ENCODE results near the gene PCDHB8.
A peak's percentile ranks its signal among the peaks of the same experiment; 100 is the strongest.
"Not testable (repeated sequence)": the region's sequence is repeated elsewhere in the genome, so short reads cannot be mapped to it uniquely, and the experiment has no call there.

PCDHB8 gene

DNA sequence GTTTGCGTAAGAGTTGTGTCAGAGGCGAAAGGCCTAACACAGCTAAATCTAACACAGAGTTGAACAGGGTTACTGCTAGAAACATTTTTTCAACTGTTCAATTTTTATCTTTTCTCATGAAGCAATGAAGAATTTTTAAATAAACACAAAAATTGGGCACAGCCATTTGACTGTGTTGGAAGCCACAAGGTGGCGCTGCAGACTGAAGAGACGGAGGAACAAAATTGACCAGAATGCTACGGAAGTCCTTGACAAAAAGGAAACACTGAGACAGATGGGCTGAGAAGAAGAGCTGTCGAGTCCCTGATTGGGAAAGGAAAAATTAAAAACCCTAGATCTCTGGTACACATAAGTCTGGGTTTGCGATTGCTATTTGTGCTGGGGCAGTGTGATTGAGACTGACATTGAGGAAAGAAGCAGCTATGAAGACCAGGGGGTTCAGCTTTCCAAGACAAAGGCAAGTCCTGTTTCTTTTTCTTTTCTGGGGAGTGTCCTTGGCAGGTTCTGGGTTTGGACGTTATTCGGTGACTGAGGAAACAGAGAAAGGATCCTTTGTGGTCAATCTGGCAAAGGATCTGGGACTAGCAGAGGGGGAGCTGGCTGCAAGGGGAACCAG lies 9.4 kb downstream of the PCDHB8 start, which contains the start of gene PCDHB9:
PCDHB9 (plus strand) TSS at position 265 of the 616 bp plus-strand sequence; CDS start at position 423, 158 bp downstream.
- H3K4me1 ChIP-seq (ENCODE audit: control insufficient read depth, insufficient read depth, low read depth, low read length), result no peaks in the 10 kb centered on the region
- no peak within 1 kb of the TSS for H2BK5ac ChIP-seq (ENCODE audit: low read depth, low read length, poor library complexity, severe bottlenecking)
- no peak within 1 kb of the TSS for H3K9ac ChIP-seq (ENCODE audit: low read length)
- H3K4ac ChIP-seq (ENCODE audit: low read depth in 1 of 2, low read length in 2 of 2), result no peak within 1 kb of the TSS
- H3K4me2 ChIP-seq (ENCODE audit: low read length, poor library complexity, severe bottlenecking), result no peak within 1 kb of the TSS
- WGBS, result 49% methylated on average over 6 of the region's 9 CpGs
- H3K18ac ChIP-seq (ENCODE audit: low read depth in 1 of 2, low read length in 2 of 2), result no peak within 1 kb of the TSS
- no peak within 1 kb of the TSS for H3K23ac ChIP-seq (ENCODE audit: low read length in 2 of 2)
- H3K27me3 ChIP-seq (ENCODE audit: control insufficient read depth in 1 of 2, insufficient read depth in 1 of 2, low read length in 2 of 2), result no peaks in the 10 kb centered on the region
- no peaks in the 10 kb centered on the region for H3K79me1 ChIP-seq (replicated peaks; ENCODE audit: low read length, poor library complexity, severe bottlenecking)
- H2BK120ac ChIP-seq (ENCODE audit: low read depth, low read length), result no peak within 1 kb of the TSS
- no peaks in the 10 kb centered on the region for H3K36me3 ChIP-seq (ENCODE audit: control insufficient read depth in 1 of 2, insufficient read depth in 2 of 2, low read depth in 1 of 2, low read length in 2 of 2)
- H2AFZ ChIP-seq (ENCODE audit: low read depth, low read length), result no peak within 1 kb of the TSS
- H2AK5ac ChIP-seq (ENCODE audit: low read length, severe bottlenecking), result no peak within 1 kb of the TSS
- H4K8ac ChIP-seq (ENCODE audit: low read length), result no peak within 1 kb of the TSS
- H2BK15ac ChIP-seq (ENCODE audit: low read depth, poor library complexity, severe bottlenecking), result no peak within 1 kb of the TSS
- H4K91ac ChIP-seq (ENCODE audit: low read length), result no peak within 1 kb of the TSS
- no peak within 1 kb of the TSS for H3K14ac ChIP-seq (ENCODE audit: low read length in 2 of 2)
- peaks cover 45% of the 10 kb centered on the region for H3K9me3 ChIP-seq (ENCODE audit: control insufficient read depth, low read length)
- DNase-seq, result peak; percentile 32
- no peak within 1 kb of the TSS for H3K27ac ChIP-seq (ENCODE audit: low read length, poor library complexity, severe bottlenecking)
- H2BK12ac ChIP-seq (ENCODE audit: low read length in 2 of 2), result no peak within 1 kb of the TSS
- peak within 1 kb of the TSS in 1 of 2 experiments; percentile 51 for H3K4me3 ChIP-seq (ENCODE audit: insufficient read depth in 1 of 2, low read depth in 1 of 2, low read length in 2 of 2)

GRCh38 chr5:141188682-141189081 lies 11.1 kb downstream of the PCDHB8 start:
- H3K4me1 ChIP-seq (ENCODE audit: control insufficient read depth, insufficient read depth, low read depth, low read length); DNase-seq; H3K4me3 ChIP-seq (ENCODE audit: insufficient read depth in 1 of 2, low read depth in 1 of 2, low read length in 2 of 2); H2AFZ ChIP-seq (ENCODE audit: low read depth, low read length); H2BK120ac ChIP-seq (ENCODE audit: low read depth, low read length); H4K91ac ChIP-seq (ENCODE audit: low read length); H3K23ac ChIP-seq (ENCODE audit: low read length in 2 of 2); H3K79me1 ChIP-seq (replicated peaks; ENCODE audit: low read length, poor library complexity, severe bottlenecking); H3K36me3 ChIP-seq (ENCODE audit: control insufficient read depth in 1 of 2, insufficient read depth in 2 of 2, low read depth in 1 of 2, low read length in 2 of 2); H2BK15ac ChIP-seq (ENCODE audit: low read depth, poor library complexity, severe bottlenecking); H2AK5ac ChIP-seq (ENCODE audit: low read length, severe bottlenecking); H2BK12ac ChIP-seq (ENCODE audit: low read length in 2 of 2); H3K14ac ChIP-seq (ENCODE audit: low read length in 2 of 2); H3K4me2 ChIP-seq (ENCODE audit: low read length, poor library complexity, severe bottlenecking); H3K27me3 ChIP-seq (ENCODE audit: control insufficient read depth in 1 of 2, insufficient read depth in 1 of 2, low read length in 2 of 2); H3K9ac ChIP-seq (ENCODE audit: low read length); H4K8ac ChIP-seq (ENCODE audit: low read length); H2BK5ac ChIP-seq (ENCODE audit: low read depth, low read length, poor library complexity, severe bottlenecking); H3K18ac ChIP-seq (ENCODE audit: low read depth in 1 of 2, low read length in 2 of 2); H3K27ac ChIP-seq (ENCODE audit: low read length, poor library complexity, severe bottlenecking); H3K4ac ChIP-seq (ENCODE audit: low read depth in 1 of 2, low read length in 2 of 2): not testable (repeated sequence)
- H3K9me3 ChIP-seq (ENCODE audit: control insufficient read depth, low read length), result peaks cover 43% of the 10 kb centered on the region
- WGBS, result 91% methylated on average over 6 of the region's 37 CpGs

GRCh38 chr5:141189131-141189530 lies 11.5 kb downstream of the PCDHB8 start:
- H4K91ac ChIP-seq (ENCODE audit: low read length); H3K27ac ChIP-seq (ENCODE audit: low read length, poor library complexity, severe bottlenecking); H3K23ac ChIP-seq (ENCODE audit: low read length in 2 of 2); H2AK5ac ChIP-seq (ENCODE audit: low read length, severe bottlenecking); H2BK12ac ChIP-seq (ENCODE audit: low read length in 2 of 2); H3K36me3 ChIP-seq (ENCODE audit: control insufficient read depth in 1 of 2, insufficient read depth in 2 of 2, low read depth in 1 of 2, low read length in 2 of 2); H2BK5ac ChIP-seq (ENCODE audit: low read depth, low read length, poor library complexity, severe bottlenecking); H3K27me3 ChIP-seq (ENCODE audit: control insufficient read depth in 1 of 2, insufficient read depth in 1 of 2, low read length in 2 of 2); H3K9ac ChIP-seq (ENCODE audit: low read length); H3K4me2 ChIP-seq (ENCODE audit: low read length, poor library complexity, severe bottlenecking); DNase-seq; H4K8ac ChIP-seq (ENCODE audit: low read length); H3K18ac ChIP-seq (ENCODE audit: low read depth in 1 of 2, low read length in 2 of 2); H3K4me3 ChIP-seq (ENCODE audit: insufficient read depth in 1 of 2, low read depth in 1 of 2, low read length in 2 of 2); H2AFZ ChIP-seq (ENCODE audit: low read depth, low read length); H2BK15ac ChIP-seq (ENCODE audit: low read depth, poor library complexity, severe bottlenecking); H2BK120ac ChIP-seq (ENCODE audit: low read depth, low read length); H3K79me1 ChIP-seq (replicated peaks; ENCODE audit: low read length, poor library complexity, severe bottlenecking); H3K4ac ChIP-seq (ENCODE audit: low read depth in 1 of 2, low read length in 2 of 2); H3K14ac ChIP-seq (ENCODE audit: low read length in 2 of 2); H3K4me1 ChIP-seq (ENCODE audit: control insufficient read depth, insufficient read depth, low read depth, low read length): not testable (repeated sequence)
- 100% methylated on average over 5 of the region's 35 CpGs for WGBS
- H3K9me3 ChIP-seq (ENCODE audit: control insufficient read depth, low read length), result peaks cover 43% of the 10 kb centered on the region

DNA sequence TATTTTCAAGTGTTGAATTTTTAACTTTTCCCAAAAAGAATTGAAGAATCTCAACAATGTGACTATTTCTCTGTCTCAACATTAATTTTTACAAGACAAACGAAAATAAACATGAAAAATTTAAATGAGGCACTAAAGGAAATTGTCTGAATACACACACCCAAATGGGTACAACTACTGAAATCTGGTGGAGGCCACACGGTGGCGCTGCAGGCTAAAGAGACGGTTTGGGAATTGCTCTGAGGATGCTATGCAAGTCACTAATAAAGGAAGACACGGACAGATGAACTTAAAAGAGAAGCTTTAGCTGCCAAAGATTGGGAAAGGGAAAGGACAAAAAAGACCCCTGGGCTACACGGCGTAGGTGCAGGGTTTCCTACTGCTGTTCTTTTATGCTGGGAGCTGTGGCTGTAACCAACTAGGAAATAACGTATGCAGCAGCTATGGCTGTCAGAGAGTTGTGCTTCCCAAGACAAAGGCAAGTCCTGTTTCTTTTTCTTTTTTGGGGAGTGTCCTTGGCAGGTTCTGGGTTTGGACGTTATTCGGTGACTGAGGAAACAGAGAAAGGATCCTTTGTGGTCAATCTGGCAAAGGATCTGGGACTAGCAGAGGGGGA lies 14.6 kb downstream of the PCDHB8 start, which contains the start of gene PCDHB10:
PCDHB10 (plus strand) TSS at position 244 of the 616 bp plus-strand sequence; CDS start at position 444, 200 bp downstream.
- H2BK15ac ChIP-seq (ENCODE audit: low read depth, poor library complexity, severe bottlenecking), result no peak within 1 kb of the TSS
- no peak within 1 kb of the TSS for H3K18ac ChIP-seq (ENCODE audit: low read depth in 1 of 2, low read length in 2 of 2)
- H2AFZ ChIP-seq (ENCODE audit: low read depth, low read length), result peak within 1 kb of the TSS; percentile 11
- H2AK5ac ChIP-seq (ENCODE audit: low read length, severe bottlenecking), result no peak within 1 kb of the TSS
- 23% methylated on average over 7 of the region's 10 CpGs for WGBS
- no peak within 1 kb of the TSS for H3K4me3 ChIP-seq (ENCODE audit: insufficient read depth in 1 of 2, low read depth in 1 of 2, low read length in 2 of 2)
- H4K91ac ChIP-seq (ENCODE audit: low read length), result no peak within 1 kb of the TSS
- no peaks in the 10 kb centered on the region for H3K27me3 ChIP-seq (ENCODE audit: control insufficient read depth in 1 of 2, insufficient read depth in 1 of 2, low read length in 2 of 2)
- H3K23ac ChIP-seq (ENCODE audit: low read length in 2 of 2), result no peak within 1 kb of the TSS
- no peak within 1 kb of the TSS for H3K27ac ChIP-seq (ENCODE audit: low read length, poor library complexity, severe bottlenecking)
- no peaks in the 10 kb centered on the region for H3K79me1 ChIP-seq (replicated peaks; ENCODE audit: low read length, poor library complexity, severe bottlenecking)
- no peak within 1 kb of the TSS for H3K9ac ChIP-seq (ENCODE audit: low read length)
- no peak within 1 kb of the TSS for H3K4me2 ChIP-seq (ENCODE audit: low read length, poor library complexity, severe bottlenecking)
- no peak within 1 kb of the TSS for H2BK120ac ChIP-seq (ENCODE audit: low read depth, low read length)
- no peak within 1 kb of the TSS for H2BK12ac ChIP-seq (ENCODE audit: low read length in 2 of 2)
- no peak within 1 kb of the TSS for H4K8ac ChIP-seq (ENCODE audit: low read length)
- no peaks in the 10 kb centered on the region for H3K36me3 ChIP-seq (ENCODE audit: control insufficient read depth in 1 of 2, insufficient read depth in 2 of 2, low read depth in 1 of 2, low read length in 2 of 2)
- H3K4ac ChIP-seq (ENCODE audit: low read depth in 1 of 2, low read length in 2 of 2), result no peak within 1 kb of the TSS
- H3K9me3 ChIP-seq (ENCODE audit: control insufficient read depth, low read length), result peaks cover 56% of the 10 kb centered on the region
- H2BK5ac ChIP-seq (ENCODE audit: low read depth, low read length, poor library complexity, severe bottlenecking), result no peak within 1 kb of the TSS
- no peak within 1 kb of the TSS for H3K14ac ChIP-seq (ENCODE audit: low read length in 2 of 2)
- DNase-seq, result peak; percentile 44
- no peaks in the 10 kb centered on the region for H3K4me1 ChIP-seq (ENCODE audit: control insufficient read depth, insufficient read depth, low read depth, low read length)
